SK-N-SH treated with all-trans-retinoic acid at 6 μM for 48 hours (cell line): ENCODE results near the gene GLYR1.

Source experiments
- ATAC-seq: fragments of 200-7000 bp; cut with Tn5 transposase; 3 replicates; pipeline ENCODE4 v1.9.1; 2020; ENCODE audit warnings: mild to moderate bottlenecking, moderate library complexity
- ARNTL ChIP-seq: fragments of 450-650 bp; formaldehyde crosslinking; IDR thresholded peaks from 2 replicates; pipeline ENCODE4 v1.5.0; 2020; ENCODE audit warnings: low read depth, mild to moderate bottlenecking, moderate library complexity, borderline replicate concordance
- BACH2 ChIP-seq: fragments of 250-450 bp; sonication (Bioruptor Pico); IDR thresholded peaks from 2 replicates; pipeline ENCODE4 v1.9.0; 2021; ENCODE audit warnings: mild to moderate bottlenecking, borderline replicate concordance
- CREB5 ChIP-seq: fragments of 250-450 bp; sonication (Bioruptor Pico); IDR thresholded peaks from 2 replicates; pipeline ENCODE4 v1.5.1; 2020; ENCODE audit warnings: low read depth, mild to moderate bottlenecking, moderate library complexity
- CSDC2 ChIP-seq: fragments of 250-450 bp; sonication (Bioruptor Pico); IDR thresholded peaks from 2 replicates; pipeline ENCODE4 v1.5.0; 2020; ENCODE audit warnings: mild to moderate bottlenecking, moderate library complexity
- CSRNP3 ChIP-seq: fragments of 250-450 bp; sonication (Bioruptor Pico); IDR thresholded peaks from 2 replicates; pipeline ENCODE4 v1.5.1; 2021; ENCODE audit warnings: mild to moderate bottlenecking, moderate library complexity
- GLIS3 ChIP-seq: fragments of 250-450 bp; sonication (Bioruptor Pico); IDR thresholded peaks from 2 replicates; pipeline ENCODE4 v1.5.0; 2020; ENCODE audit warnings: mild to moderate bottlenecking, moderate library complexity
- OSR1 ChIP-seq: fragments of 250-450 bp; sonication (Bioruptor Pico); IDR thresholded peaks from 2 replicates; pipeline ENCODE4 v1.8.0; 2022; ENCODE audit warnings: moderate library complexity, mild to moderate bottlenecking, inconsistent platforms
- PATZ1 ChIP-seq: fragments of 250-450 bp; sonication (Bioruptor Pico); IDR thresholded peaks from 2 replicates; pipeline ENCODE4 v1.8.0; 2020; ENCODE audit warnings: mild to moderate bottlenecking, moderate library complexity, borderline replicate concordance
- POU6F1 ChIP-seq: fragments of 250-450 bp; sonication (Bioruptor Pico); IDR thresholded peaks from 2 replicates; pipeline ENCODE4 v1.8.0; 2021; ENCODE audit warnings: low read depth, mild to moderate bottlenecking, moderate library complexity, borderline replicate concordance
- PPARA ChIP-seq: fragments of 250-450 bp; sonication (Bioruptor Pico); IDR thresholded peaks from 2 replicates; pipeline ENCODE4 v1.5.0; 2020; ENCODE audit warnings: mild to moderate bottlenecking, borderline replicate concordance
- RARB ChIP-seq: fragments of 250-450 bp; sonication (Bioruptor Pico); IDR thresholded peaks from 2 replicates; pipeline ENCODE4 v1.8.0; 2021; ENCODE audit warnings: mild to moderate bottlenecking, moderate library complexity
- SNAI2 ChIP-seq: fragments of 250-450 bp; sonication (Bioruptor Pico); IDR thresholded peaks from 2 replicates; pipeline ENCODE4 v1.5.0; 2020; ENCODE audit warnings: mild to moderate bottlenecking, moderate library complexity
- TCF4 ChIP-seq: fragments of 250-450 bp; sonication (Bioruptor Pico); IDR thresholded peaks from 2 replicates; pipeline ENCODE4 v1.8.0; 2021; ENCODE audit warnings: mild to moderate bottlenecking, moderate library complexity, borderline replicate concordance
- TOX ChIP-seq: fragments of 250-450 bp; sonication (Bioruptor Pico); IDR thresholded peaks from 2 replicates; pipeline ENCODE4 v1.8.0; 2021; ENCODE audit warnings: mild to moderate bottlenecking, moderate library complexity, borderline replicate concordance
- TSHZ2 ChIP-seq: fragments of 250-450 bp; sonication (Bioruptor Pico); IDR thresholded peaks from 2 replicates; pipeline ENCODE4 v1.5.0; 2020; ENCODE audit warnings: mild to moderate bottlenecking, moderate library complexity
- ZC3H10 ChIP-seq: fragments of 250-450 bp; sonication (Bioruptor Pico); IDR thresholded peaks from 2 replicates; pipeline ENCODE4 v1.5.1; 2021; ENCODE audit warnings: mild to moderate bottlenecking, moderate library complexity
- ZFP30 ChIP-seq: fragments of 450-650 bp; formaldehyde crosslinking; IDR thresholded peaks from 2 replicates; pipeline ENCODE4 v1.5.0; 2022; ENCODE audit warnings: mild to moderate bottlenecking, moderate library complexity
- ZNF565 ChIP-seq: fragments of 450-650 bp; formaldehyde crosslinking; conservative IDR thresholded peaks from 2 replicates; pipeline ENCODE4 v1.5.0; 2020; ENCODE audit warnings: low read depth, mild to moderate bottlenecking, moderate library complexity
- ZNF70 ChIP-seq: fragments of 450-650 bp; formaldehyde crosslinking; IDR thresholded peaks from 2 replicates; pipeline ENCODE4 v1.5.0; 2020; ENCODE audit warnings: mild to moderate bottlenecking, moderate library complexity
- ZNF8 ChIP-seq: fragments of 450-650 bp; formaldehyde crosslinking; IDR thresholded peaks from 2 replicates; pipeline ENCODE4 v1.5.0; 2020; ENCODE audit warnings: mild to moderate bottlenecking, moderate library complexity

The GLYR1 gene

GRCh38 chr16:4796982-4797804 is 49.9 kb downstream of the GLYR1 start:
- TF ChIP-seq RARB (CRISPR knock-in tag) = no peak
- no peak for ATAC-seq

GRCh38 chr16:4795828-4796572 is 51.1 kb downstream of the GLYR1 start:
- no peak for ATAC-seq

GRCh38 chr16:4795181-4795827 is 51.8 kb downstream of the GLYR1 start, which contains the start of gene SMIM22:
TSS of gene SMIM22 (plus strand) at chr16:4795369. CDS start at chr16:4795735, 366 bp downstream.
- no peak for TF ChIP-seq TSHZ2 (CRISPR knock-in tag)
- no peak for TF ChIP-seq ZFP30 (CRISPR knock-in tag)
- no peak for TF ChIP-seq BACH2 (CRISPR knock-in tag)
- TF ChIP-seq RARB (CRISPR knock-in tag) = no peak
- ATAC-seq = no peak

More at GRCh38 chr16:4795828-4796572, 51.1 kb downstream of the GLYR1 start:
- TF ChIP-seq GLIS3 (no peak), ZNF8 (no peak), CSRNP3 (CRISPR knock-in tag) (no peak), CREB5 (CRISPR knock-in tag) (no peak), ZNF565 (no peak), ZNF70 (no peak), RARB (CRISPR knock-in tag) (no peak), CSDC2 (no peak), TCF4 (CRISPR knock-in tag) (no peak), PATZ1 (CRISPR knock-in tag) (no peak), ZC3H10 (CRISPR knock-in tag) (no peak), ZFP30 (CRISPR knock-in tag) (no peak), ARNTL (no peak)

GRCh38 chr16:4792951-4793513 is 54.1 kb downstream of the GLYR1 start:
- ATAC-seq = no peak
- no peak for TF ChIP-seq PPARA
- no peak for TF ChIP-seq OSR1
- no peak for TF ChIP-seq CSDC2
- TF ChIP-seq POU6F1 (CRISPR knock-in tag) = no peak
- TF ChIP-seq GLIS3 = no peak
- no peak for TF ChIP-seq TOX (CRISPR knock-in tag)
- no peak for TF ChIP-seq SNAI2 (CRISPR knock-in tag)
- no peak for TF ChIP-seq ZNF8
- TF ChIP-seq ZNF70 = no peak
- TF ChIP-seq ARNTL = no peak
- no peak for TF ChIP-seq TSHZ2 (CRISPR knock-in tag)
- TF ChIP-seq BACH2 (CRISPR knock-in tag) = no peak
- TF ChIP-seq ZFP30 (CRISPR knock-in tag) = no peak
- no peak for TF ChIP-seq RARB (CRISPR knock-in tag)
